GM18498 (cell line): ENCODE results near the gene FBP1.
"Not testable (repeated sequence)": the region's sequence is repeated elsewhere in the genome, so short reads cannot be mapped to it uniquely, and the experiment has no call there.

Experiments
- ATAC-seq: cut with Tn5 transposase; IDR thresholded peaks from one replicate; pipeline ENCODE4 v1.9.1; 2021; ENCODE audit warnings: mild to moderate bottlenecking, moderate library complexity; ENCODE audit not compliant: unreplicated experiment

Gene FBP1

GRCh38 chr9:94586316-94586715 lies 53.0 kb downstream of the FBP1 start:
- ATAC-seq = no peak

GRCh38 chr9:94584555-94584954 lies 54.8 kb downstream of the FBP1 start:
- no peak for ATAC-seq

- no peak for ATAC-seq
Observed at GRCh38 chr9:94581728-94582127, 57.6 kb downstream of the FBP1 start.

GRCh38 chr9:94577571-94577970 lies 61.7 kb downstream of the FBP1 start:
- no peak for ATAC-seq

- ATAC-seq = no peak
Observed at GRCh38 chr9:94577036-94577435, 62.3 kb downstream of the FBP1 start.

GRCh38 chr9:94576131-94576530 lies 63.2 kb downstream of the FBP1 start:
- ATAC-seq = no peak

- no peak for ATAC-seq
Observed at GRCh38 chr9:94568972-94569712, 70.2 kb downstream of the FBP1 start.

- no peak for ATAC-seq
Observed at GRCh38 chr9:94568250-94568889, 70.9 kb downstream of the FBP1 start.

- no peak for ATAC-seq
Observed at GRCh38 chr9:94567271-94567670, 72.0 kb downstream of the FBP1 start.

GRCh38 chr9:94566550-94566949 lies 72.8 kb downstream of the FBP1 start:
- no peak for ATAC-seq

GRCh38 chr9:94564279-94564678 lies 75.0 kb downstream of the FBP1 start:
- ATAC-seq = not testable (repeated sequence)

GRCh38 chr9:94563548-94563947 lies 75.8 kb downstream of the FBP1 start:
- no peak for ATAC-seq

GRCh38 chr9:94560237-94560636 lies 79.1 kb downstream of the FBP1 start:
- no peak for ATAC-seq

GRCh38 chr9:94557376-94557775 lies 81.9 kb downstream of the FBP1 start:
- no peak for ATAC-seq

- ATAC-seq = no peak
Observed at GRCh38 chr9:94554439-94555331, 84.6 kb downstream of the FBP1 start, which contains the start of gene PCAT7. PCAT7 (plus strand) TSS chr9:94555083.

GRCh38 chr9:94554078-94554438 lies 85.3 kb downstream of the FBP1 start:
- no peak for ATAC-seq
